IMR-90 (cell line): ENCODE measurements around the gene APOC4. TPM values are rescaled to one million over a fixed set of nuclear protein-coding genes. Genes with fewer than 3 reads are reported as not detected.

Source experiments
- ATAC-seq: fragments of 200-7000 bp; cut with Tn5 transposase; 2 replicates; pipeline ENCODE4 v1.9.1; 2020; ENCODE audit warnings: low read depth, mild to moderate bottlenecking, moderate library complexity
- BruUV-seq: library from RNA; stranded (reverse); fragments of 400-500 nt; replicated peaks from 2 replicates; lab custom pipeline; 2021; lab: Mats Ljungman, UMichigan
- CTCF ChIA-PET: fragments of 300-600 bp; formaldehyde crosslinking; extraction: SDS; loops from one replicate; lab custom pipeline; 2021; ENCODE audit warnings: antibody characterized with exemption; lab: Yijun Ruan, JAX
- POLR2A ChIA-PET: fragments of 300-600 bp; sonication (Branson Sonifier 250); formaldehyde crosslinking; loops from one replicate; lab custom pipeline; 2022; ENCODE audit warnings: antibody characterized with exemption; ENCODE audit not compliant: unreplicated experiment; lab: Charles Lee
- DNase-seq: peaks from one replicate; pipeline ENCODE4 v3.0.0; 2013
- H2AFZ ChIP-seq: replicated peaks from 2 replicates; pipeline ENCODE3; 2013; ENCODE audit warnings: low read length, mild to moderate bottlenecking; ENCODE audit not compliant: poor library complexity
- H2AK5ac ChIP-seq: 2 replicates; pipeline ENCODE4 v1.6.1; 2013; ENCODE audit warnings: low read depth, low read length, inconsistent platforms
- H2AK9ac ChIP-seq: replicated peaks from 2 replicates; pipeline ENCODE3; 2013; ENCODE audit warnings: mild to moderate bottlenecking, low read depth, low read length, moderate library complexity; ENCODE audit not compliant: poor library complexity
- H2BK120ac ChIP-seq: 2 replicates; pipeline ENCODE4 v1.6.1; 2013; ENCODE audit warnings: low read depth, low read length, inconsistent platforms
- H2BK15ac ChIP-seq: 3 replicates; pipeline ENCODE4 v1.6.1; 2013; ENCODE audit warnings: low read depth, low read length, inconsistent platforms
- H2BK20ac ChIP-seq: 2 replicates; pipeline ENCODE4 v1.6.1; 2013; ENCODE audit warnings: low read depth, mild to moderate bottlenecking, inconsistent platforms, low read length, moderate library complexity
- H2BK5ac ChIP-seq: 2 replicates; pipeline ENCODE4 v1.6.1; 2013; ENCODE audit warnings: mild to moderate bottlenecking, low read depth, low read length, inconsistent platforms; ENCODE audit not compliant: poor library complexity, severe bottlenecking
- H3K14ac ChIP-seq: replicated peaks from 2 replicates; pipeline ENCODE4 v1.6.1; 2013; ENCODE audit warnings: low read depth, low read length, inconsistent platforms
- H3K18ac ChIP-seq: 2 replicates; pipeline ENCODE4 v1.6.1; 2013; ENCODE audit warnings: low read depth, low read length, control low read depth
- H3K23ac ChIP-seq: 2 replicates; pipeline ENCODE4 v1.6.1; 2013; ENCODE audit warnings: low read depth, low read length, inconsistent platforms
- H3K27ac ChIP-seq: 2 replicates; pipeline ENCODE4 v1.5.1; 2013; ENCODE audit warnings: mild to moderate bottlenecking, control low read depth, low read length; ENCODE audit not compliant: insufficient read depth
- H3K27me3 ChIP-seq: 2 replicates; pipeline ENCODE4 v1.6.1; 2013; ENCODE audit warnings: low read length; ENCODE audit not compliant: control insufficient read depth, insufficient read depth
- H3K36me3 ChIP-seq: 2 replicates; pipeline ENCODE4 v1.6.1; 2013; ENCODE audit warnings: low read length, mixed read lengths; ENCODE audit not compliant: control insufficient read depth, insufficient read depth
- H3K4ac ChIP-seq: 2 replicates; pipeline ENCODE4 v1.6.1; 2013; ENCODE audit warnings: low read depth, low read length, inconsistent platforms
- H3K4me1 ChIP-seq: 2 replicates; pipeline ENCODE4 v1.6.1; 2013; ENCODE audit warnings: low read length, mixed read lengths; ENCODE audit not compliant: control insufficient read depth, insufficient read depth
- H3K4me2 ChIP-seq: 2 replicates; pipeline ENCODE4 v1.6.1; 2013; ENCODE audit warnings: low read depth, mild to moderate bottlenecking, control low read depth, low read length, moderate library complexity
- H3K4me3 ChIP-seq: 2 replicates; pipeline ENCODE4 v1.5.1; 2013; ENCODE audit warnings: low read depth, mild to moderate bottlenecking, control low read depth, low read length, moderate library complexity; ENCODE audit not compliant: insufficient read depth
- H3K56ac ChIP-seq: 2 replicates; pipeline ENCODE4 v1.6.1; 2013; ENCODE audit warnings: low read length, inconsistent platforms; ENCODE audit not compliant: insufficient read depth; ENCODE audit errors: extremely low read depth
- H3K79me1 ChIP-seq, 2 experiments: 2 replicates each; pipeline ENCODE4 v1.6.1; 2013; ENCODE audit warnings: low read length in 2 of 2, inconsistent platforms in 1 of 2, low read depth in 1 of 2
- H3K9ac ChIP-seq: 2 replicates; pipeline ENCODE4 v1.6.1; 2013; ENCODE audit warnings: low read depth, low read length, control low read depth
- H3K9me1 ChIP-seq: 2 replicates; pipeline ENCODE4 v1.6.1; 2013; ENCODE audit warnings: low read length, inconsistent platforms; ENCODE audit not compliant: insufficient read depth
- H3K9me3 ChIP-seq: 2 replicates; pipeline ENCODE4 v1.6.1; 2013; ENCODE audit warnings: low read length; ENCODE audit not compliant: control insufficient read depth, insufficient read depth
- H4K20me1 ChIP-seq: 2 replicates; pipeline ENCODE4 v1.6.1; 2013; ENCODE audit warnings: low read length, inconsistent platforms; ENCODE audit not compliant: insufficient read depth
- H4K5ac ChIP-seq: 2 replicates; pipeline ENCODE4 v1.6.1; 2013; ENCODE audit warnings: mild to moderate bottlenecking, low read depth, low read length, control low read depth
- H4K8ac ChIP-seq, 2 experiments: 2 replicates each; pipeline ENCODE4 v1.6.1; 2013; ENCODE audit warnings: low read depth in 2 of 2, low read length in 2 of 2, control low read depth in 1 of 2, inconsistent platforms in 1 of 2
- H4K91ac ChIP-seq: 2 replicates; pipeline ENCODE4 v1.6.1; 2013; ENCODE audit warnings: low read depth, low read length, inconsistent platforms; ENCODE audit not compliant: insufficient read depth
- BHLHE40 ChIP-seq: fragments of 150-350 bp; IDR thresholded peaks from 2 replicates; pipeline ENCODE4 v1.6.1; 2016; ENCODE audit warnings: mild to moderate bottlenecking, low read depth, low read length
- CHD1 ChIP-seq: IDR thresholded peaks from 2 replicates; pipeline ENCODE4 v1.6.1; 2012; ENCODE audit warnings: low read depth, low read length, improper control_type of control experiment
- MAFK ChIP-seq: IDR thresholded peaks from 2 replicates; pipeline ENCODE4 v1.6.1; 2012; ENCODE audit warnings: low read depth, low read length, improper control_type of control experiment
- NFE2L2 ChIP-seq: fragments of 150-350 bp; IDR thresholded peaks from 2 replicates; pipeline ENCODE4 v1.6.1; 2016; ENCODE audit warnings: low read depth, mild to moderate bottlenecking, low read length
- POLR2A ChIP-seq: IDR thresholded peaks from 2 replicates; pipeline ENCODE4 v1.6.1; 2012; ENCODE audit warnings: mild to moderate bottlenecking, low read depth, low read length
- RCOR1 ChIP-seq: IDR thresholded peaks from 2 replicates; pipeline ENCODE4 v1.6.1; 2012; ENCODE audit warnings: mild to moderate bottlenecking, low read length, improper control_type of control experiment; ENCODE audit not compliant: insufficient replicate concordance
- RFX5 ChIP-seq: IDR thresholded peaks from 2 replicates; pipeline ENCODE4 v1.8.0; 2012; ENCODE audit warnings: low read depth, mild to moderate bottlenecking, low read length, moderate library complexity
- WGBS, 2 experiments: methylation state at CpG; one replicate each; pipeline versions ENCODE4 v1.1.5 to v1.1.7; 2013; ENCODE audit warnings: missing lambda C conversion rate in 2 of 2; ENCODE audit not compliant: insufficient read length in 1 of 2; ENCODE audit errors: extremely low coverage in 2 of 2; 5-methylcytosine and 5-hydroxymethylcytosine counted together
- dilution Hi-C: fragments of 300-500 bp; cut with HindIII; formaldehyde crosslinking; loops from one replicate; pipeline ENCODE4 v1.14.3; 2018; ENCODE audit warnings: low sequenced_read_pairs; ENCODE audit not compliant: unreplicated experiment
- in situ Hi-C: fragments of 300-500 bp; cut with MboI; formaldehyde crosslinking; loops from 3 replicates; pipeline ENCODE4 v1.14.3; 2019; ENCODE audit warnings: low sequenced_read_pairs, inconsistent platforms, mixed read lengths
- intact Hi-C: fragments of 100-400 bp; cut with micrococcal nuclease; formaldehyde crosslinking; loops from 2 replicates; pipeline ENCODE4 v1.10.0; 2022
- polyA plus RNA-seq, 3 experiments: library from polyadenylated mRNA; depleted of rRNA; stranded (reverse); fragments of >200 nt; gene quantifications; 2 replicates each; pipeline ENCODE4 v1.2.3, GENCODE V29; 2012; ENCODE audit warnings: low replicate concordance in 1 of 3
- total RNA-seq: library from RNA; depleted of rRNA; stranded (reverse); fragments of >200 nt; gene quantifications from 2 replicates; pipeline ENCODE4 v1.2.3, GENCODE V29; 2012
- TF ChIP-seq, protein P1 (sequence below): fragments of 150-350 bp; IDR thresholded peaks from 2 replicates; pipeline ENCODE4 v1.6.1; 2017; ENCODE audit warnings: mild to moderate bottlenecking, antibody characterized with exemption, low read length, low read depth
- TF ChIP-seq, protein P2 (sequence below): fragments of 150-350 bp; IDR thresholded peaks from 2 replicates; pipeline ENCODE4 v1.6.1; 2016; ENCODE audit warnings: low read depth, mild to moderate bottlenecking, low read length, moderate library complexity, borderline replicate concordance

APOC4 gene
- total and polyA plus RNA-seq, 2 of the 4 experiments (the other 2 are of a cell fraction): not detected

DNA sequence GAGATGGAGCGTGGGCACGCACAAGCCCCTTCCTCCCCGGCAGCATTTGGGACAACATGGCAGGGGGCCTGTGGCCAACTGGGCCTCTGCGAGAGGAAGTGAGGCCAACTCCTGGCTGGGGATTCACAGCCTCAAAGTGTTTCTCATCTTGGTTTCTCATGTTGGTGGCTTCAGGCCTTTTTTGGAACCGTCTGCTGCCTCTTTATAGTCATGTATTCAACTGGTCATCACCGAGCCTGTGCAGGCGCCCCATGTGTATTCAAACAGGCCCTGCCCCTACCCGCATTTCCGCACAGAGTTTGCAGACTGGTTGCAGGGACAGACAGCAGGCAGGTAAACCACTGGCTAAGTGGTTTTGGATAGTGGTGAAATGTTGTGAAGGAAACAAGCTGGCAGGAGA is 42.0 kb downstream of the APOC4 start:
- H3K79me1 ChIP-seq: peaks cover 3 to 9% of the 10 kb centered on the region in 2 experiments; a peak in 2 of 4 replicates
- no peaks in the 10 kb centered on the region for H3K27me3 ChIP-seq
- H3K18ac ChIP-seq: no peak overlapping the region
- 95% methylated on average over 5 of the region's 9 CpGs; no CpG with 5 or more reads in 1 of the 2 experiments for WGBS, 2 experiments
- H3K14ac ChIP-seq: no peak overlapping the region
- H4K8ac ChIP-seq: no peak overlapping the region
- H2BK20ac ChIP-seq: no peak overlapping the region
- dilution Hi-C loops (no loop called here), intact Hi-C loops (no loop called here), in situ Hi-C loops (no loop called here)
- H3K23ac ChIP-seq: no peak overlapping the region
- no TSS peak for BruUV-seq
- H3K9me3 ChIP-seq: no peaks in the 10 kb centered on the region
- H3K36me3 ChIP-seq: peaks cover 58% of the 10 kb centered on the region
- H3K4me3 ChIP-seq: no peak overlapping the region
- no peak overlapping the region for H3K4ac ChIP-seq
- no peak overlapping the region for H2AK9ac ChIP-seq
- no peak overlapping the region for H3K27ac ChIP-seq
- no peak overlapping the region for H2AK5ac ChIP-seq
- no peak overlapping the region for H4K91ac ChIP-seq
- no peak overlapping the region for H2BK5ac ChIP-seq
- peak overlapping the region; percentile 3 for H2AFZ ChIP-seq
- no peak overlapping the region for H2BK15ac ChIP-seq
- peaks cover 7% of the 10 kb centered on the region for H4K20me1 ChIP-seq
- POLR2A ChIA-PET: no interaction called here
- no peak overlapping the region for H2BK120ac ChIP-seq
- no peak for TF ChIP-seq RCOR1
- TF ChIP-seq, protein P1, sequence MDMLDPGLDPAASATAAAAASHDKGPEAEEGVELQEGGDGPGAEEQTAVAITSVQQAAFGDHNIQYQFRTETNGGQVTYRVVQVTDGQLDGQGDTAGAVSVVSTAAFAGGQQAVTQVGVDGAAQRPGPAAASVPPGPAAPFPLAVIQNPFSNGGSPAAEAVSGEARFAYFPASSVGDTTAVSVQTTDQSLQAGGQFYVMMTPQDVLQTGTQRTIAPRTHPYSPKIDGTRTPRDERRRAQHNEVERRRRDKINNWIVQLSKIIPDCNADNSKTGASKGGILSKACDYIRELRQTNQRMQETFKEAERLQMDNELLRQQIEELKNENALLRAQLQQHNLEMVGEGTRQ: no peak
- no peak for TF ChIP-seq NFE2L2
- TF ChIP-seq, protein P2, sequence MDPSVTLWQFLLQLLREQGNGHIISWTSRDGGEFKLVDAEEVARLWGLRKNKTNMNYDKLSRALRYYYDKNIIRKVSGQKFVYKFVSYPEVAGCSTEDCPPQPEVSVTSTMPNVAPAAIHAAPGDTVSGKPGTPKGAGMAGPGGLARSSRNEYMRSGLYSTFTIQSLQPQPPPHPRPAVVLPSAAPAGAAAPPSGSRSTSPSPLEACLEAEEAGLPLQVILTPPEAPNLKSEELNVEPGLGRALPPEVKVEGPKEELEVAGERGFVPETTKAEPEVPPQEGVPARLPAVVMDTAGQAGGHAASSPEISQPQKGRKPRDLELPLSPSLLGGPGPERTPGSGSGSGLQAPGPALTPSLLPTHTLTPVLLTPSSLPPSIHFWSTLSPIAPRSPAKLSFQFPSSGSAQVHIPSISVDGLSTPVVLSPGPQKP: no peak
- TF ChIP-seq BHLHE40: no peak
- no peak for TF ChIP-seq MAFK
- no peak for TF ChIP-seq CHD1
- TF ChIP-seq RFX5: no peak
- TF ChIP-seq POLR2A: no peak
- no peaks in the 10 kb centered on the region for H3K9me1 ChIP-seq
- H3K9ac ChIP-seq: no peak overlapping the region
- H3K4me2 ChIP-seq: no peak overlapping the region
- no peak overlapping the region for H4K5ac ChIP-seq
- ATAC-seq (no peak), DNase-seq (no peak)
- no peak overlapping the region for H3K56ac ChIP-seq
- CTCF ChIA-PET: no interaction called here
- no peaks in the 10 kb centered on the region for H3K4me1 ChIP-seq
